IMR-90 (cell line): ENCODE results near the gene PTS. TPM values are rescaled to one million over a fixed set of nuclear protein-coding genes. Genes with fewer than 3 reads are reported as not detected.

Experiments
- ATAC-seq: fragments of 200-7000 bp; cut with Tn5 transposase; 2 replicates; pipeline ENCODE4 v1.9.1; 2020; ENCODE audit warnings: low read depth, mild to moderate bottlenecking, moderate library complexity
- BruUV-seq: library from RNA; stranded (reverse); fragments of 400-500 nt; replicated peaks from 2 replicates; lab custom pipeline; 2021; lab: Mats Ljungman, UMichigan
- CTCF ChIA-PET: fragments of 300-600 bp; formaldehyde crosslinking; extraction: SDS; loops from one replicate; lab custom pipeline; 2021; ENCODE audit warnings: antibody characterized with exemption; lab: Yijun Ruan, JAX
- POLR2A ChIA-PET: fragments of 300-600 bp; sonication (Branson Sonifier 250); formaldehyde crosslinking; loops from one replicate; lab custom pipeline; 2022; ENCODE audit warnings: antibody characterized with exemption; ENCODE audit not compliant: unreplicated experiment; lab: Charles Lee
- DNase-seq: peaks from one replicate; pipeline ENCODE4 v3.0.0; 2013
- H2AFZ ChIP-seq: replicated peaks from 2 replicates; pipeline ENCODE3; 2013; ENCODE audit warnings: low read length, mild to moderate bottlenecking; ENCODE audit not compliant: poor library complexity
- H2AK5ac ChIP-seq: 2 replicates; pipeline ENCODE4 v1.6.1; 2013; ENCODE audit warnings: low read depth, low read length, inconsistent platforms
- H2AK9ac ChIP-seq: replicated peaks from 2 replicates; pipeline ENCODE3; 2013; ENCODE audit warnings: mild to moderate bottlenecking, low read depth, low read length, moderate library complexity; ENCODE audit not compliant: poor library complexity
- H2BK120ac ChIP-seq: 2 replicates; pipeline ENCODE4 v1.6.1; 2013; ENCODE audit warnings: low read depth, low read length, inconsistent platforms
- H2BK15ac ChIP-seq: 3 replicates; pipeline ENCODE4 v1.6.1; 2013; ENCODE audit warnings: low read depth, low read length, inconsistent platforms
- H2BK20ac ChIP-seq: 2 replicates; pipeline ENCODE4 v1.6.1; 2013; ENCODE audit warnings: low read depth, mild to moderate bottlenecking, inconsistent platforms, low read length, moderate library complexity
- H2BK5ac ChIP-seq: 2 replicates; pipeline ENCODE4 v1.6.1; 2013; ENCODE audit warnings: mild to moderate bottlenecking, low read depth, low read length, inconsistent platforms; ENCODE audit not compliant: poor library complexity, severe bottlenecking
- H3K14ac ChIP-seq: replicated peaks from 2 replicates; pipeline ENCODE4 v1.6.1; 2013; ENCODE audit warnings: low read depth, low read length, inconsistent platforms
- H3K18ac ChIP-seq: 2 replicates; pipeline ENCODE4 v1.6.1; 2013; ENCODE audit warnings: low read depth, low read length, control low read depth
- H3K23ac ChIP-seq: 2 replicates; pipeline ENCODE4 v1.6.1; 2013; ENCODE audit warnings: low read depth, low read length, inconsistent platforms
- H3K27ac ChIP-seq: 2 replicates; pipeline ENCODE4 v1.5.1; 2013; ENCODE audit warnings: mild to moderate bottlenecking, control low read depth, low read length; ENCODE audit not compliant: insufficient read depth
- H3K27me3 ChIP-seq: 2 replicates; pipeline ENCODE4 v1.6.1; 2013; ENCODE audit warnings: low read length; ENCODE audit not compliant: control insufficient read depth, insufficient read depth
- H3K36me3 ChIP-seq: 2 replicates; pipeline ENCODE4 v1.6.1; 2013; ENCODE audit warnings: low read length, mixed read lengths; ENCODE audit not compliant: control insufficient read depth, insufficient read depth
- H3K4ac ChIP-seq: 2 replicates; pipeline ENCODE4 v1.6.1; 2013; ENCODE audit warnings: low read depth, low read length, inconsistent platforms
- H3K4me1 ChIP-seq: 2 replicates; pipeline ENCODE4 v1.6.1; 2013; ENCODE audit warnings: low read length, mixed read lengths; ENCODE audit not compliant: control insufficient read depth, insufficient read depth
- H3K4me2 ChIP-seq: 2 replicates; pipeline ENCODE4 v1.6.1; 2013; ENCODE audit warnings: low read depth, mild to moderate bottlenecking, control low read depth, low read length, moderate library complexity
- H3K4me3 ChIP-seq: 2 replicates; pipeline ENCODE4 v1.5.1; 2013; ENCODE audit warnings: low read depth, mild to moderate bottlenecking, control low read depth, low read length, moderate library complexity; ENCODE audit not compliant: insufficient read depth
- H3K56ac ChIP-seq: 2 replicates; pipeline ENCODE4 v1.6.1; 2013; ENCODE audit warnings: low read length, inconsistent platforms; ENCODE audit not compliant: insufficient read depth; ENCODE audit errors: extremely low read depth
- H3K79me1 ChIP-seq, 2 experiments: 2 replicates each; pipeline ENCODE4 v1.6.1; 2013; ENCODE audit warnings: low read length in 2 of 2, inconsistent platforms in 1 of 2, low read depth in 1 of 2
- H3K9ac ChIP-seq: 2 replicates; pipeline ENCODE4 v1.6.1; 2013; ENCODE audit warnings: low read depth, low read length, control low read depth
- H3K9me1 ChIP-seq: 2 replicates; pipeline ENCODE4 v1.6.1; 2013; ENCODE audit warnings: low read length, inconsistent platforms; ENCODE audit not compliant: insufficient read depth
- H3K9me3 ChIP-seq: 2 replicates; pipeline ENCODE4 v1.6.1; 2013; ENCODE audit warnings: low read length; ENCODE audit not compliant: control insufficient read depth, insufficient read depth
- H4K20me1 ChIP-seq: 2 replicates; pipeline ENCODE4 v1.6.1; 2013; ENCODE audit warnings: low read length, inconsistent platforms; ENCODE audit not compliant: insufficient read depth
- H4K5ac ChIP-seq: 2 replicates; pipeline ENCODE4 v1.6.1; 2013; ENCODE audit warnings: mild to moderate bottlenecking, low read depth, low read length, control low read depth
- H4K8ac ChIP-seq, 2 experiments: 2 replicates each; pipeline ENCODE4 v1.6.1; 2013; ENCODE audit warnings: low read depth in 2 of 2, low read length in 2 of 2, control low read depth in 1 of 2, inconsistent platforms in 1 of 2
- H4K91ac ChIP-seq: 2 replicates; pipeline ENCODE4 v1.6.1; 2013; ENCODE audit warnings: low read depth, low read length, inconsistent platforms; ENCODE audit not compliant: insufficient read depth
- BHLHE40 ChIP-seq: fragments of 150-350 bp; IDR thresholded peaks from 2 replicates; pipeline ENCODE4 v1.6.1; 2016; ENCODE audit warnings: mild to moderate bottlenecking, low read depth, low read length
- CEBPB ChIP-seq: IDR thresholded peaks from 2 replicates; pipeline ENCODE4 v1.6.1; 2012; ENCODE audit warnings: low read depth, low read length, improper control_type of control experiment
- CHD1 ChIP-seq: IDR thresholded peaks from 2 replicates; pipeline ENCODE4 v1.6.1; 2012; ENCODE audit warnings: low read depth, low read length, improper control_type of control experiment
- ELK1 ChIP-seq: fragments of 150-350 bp; IDR thresholded peaks from 2 replicates; pipeline ENCODE4 v1.6.1; 2016; ENCODE audit warnings: low read depth, mild to moderate bottlenecking, low read length, moderate library complexity, borderline replicate concordance
- MAFK ChIP-seq: IDR thresholded peaks from 2 replicates; pipeline ENCODE4 v1.6.1; 2012; ENCODE audit warnings: low read depth, low read length, improper control_type of control experiment
- RFX5 ChIP-seq: IDR thresholded peaks from 2 replicates; pipeline ENCODE4 v1.8.0; 2012; ENCODE audit warnings: low read depth, mild to moderate bottlenecking, low read length, moderate library complexity
- SMC3 ChIP-seq: fragments of 150-350 bp; IDR thresholded peaks from 2 replicates; pipeline ENCODE4 v1.6.1; 2016; ENCODE audit warnings: low read depth, mild to moderate bottlenecking, antibody characterized with exemption, low read length, moderate library complexity
- USF2 ChIP-seq: fragments of 150-350 bp; IDR thresholded peaks from 2 replicates; pipeline ENCODE4 v1.6.1; 2017; ENCODE audit warnings: mild to moderate bottlenecking, antibody characterized with exemption, low read length, low read depth
- WGBS, 2 experiments: methylation state at CpG; one replicate each; pipeline versions ENCODE4 v1.1.5 to v1.1.7; 2013; ENCODE audit warnings: missing lambda C conversion rate in 2 of 2; ENCODE audit not compliant: insufficient read length in 1 of 2; ENCODE audit errors: extremely low coverage in 2 of 2; 5-methylcytosine and 5-hydroxymethylcytosine counted together
- dilution Hi-C: fragments of 300-500 bp; cut with HindIII; formaldehyde crosslinking; loops from one replicate; pipeline ENCODE4 v1.14.3; 2018; ENCODE audit warnings: low sequenced_read_pairs; ENCODE audit not compliant: unreplicated experiment
- in situ Hi-C: fragments of 300-500 bp; cut with MboI; formaldehyde crosslinking; loops from 3 replicates; pipeline ENCODE4 v1.14.3; 2019; ENCODE audit warnings: low sequenced_read_pairs, inconsistent platforms, mixed read lengths
- intact Hi-C: fragments of 100-400 bp; cut with micrococcal nuclease; formaldehyde crosslinking; loops from 2 replicates; pipeline ENCODE4 v1.10.0; 2022
- polyA plus RNA-seq, 3 experiments: library from polyadenylated mRNA; depleted of rRNA; stranded (reverse); fragments of >200 nt; gene quantifications; 2 replicates each; pipeline ENCODE4 v1.2.3, GENCODE V29; 2012; ENCODE audit warnings: low replicate concordance in 1 of 3
- total RNA-seq: library from RNA; depleted of rRNA; stranded (reverse); fragments of >200 nt; gene quantifications from 2 replicates; pipeline ENCODE4 v1.2.3, GENCODE V29; 2012

The PTS gene
- total and polyA plus RNA-seq, 2 of the 4 experiments (the other 2 are of a cell fraction): 21.0 to 51.8 TPM

GRCh38 chr11:112266410-112266778 lies 40.2 kb downstream of the PTS start (continued):
- TF ChIP-seq ELK1 (no peak), SMC3 (no peak), BHLHE40 (no peak), MAFK (no peak)

- H2BK20ac ChIP-seq: peak overlapping the region; percentile 64; the same call in 1 of the 2 replicates
- H3K9ac ChIP-seq: no peak overlapping the region
- no peak overlapping the region for H3K4me2 ChIP-seq
- dilution Hi-C loops: no loop called here
- no TSS peak for BruUV-seq
- H3K18ac ChIP-seq: no peak overlapping the region
- H3K4me3 ChIP-seq: no peak overlapping the region
- no peak overlapping the region for H2BK15ac ChIP-seq
- H3K9me1 ChIP-seq: 0 out of 2 replicates have a peak, but pooled peaks cover 6% of the 10 kb centered on the region
- no peaks in the 10 kb centered on the region for H3K36me3 ChIP-seq
- no peak for TF ChIP-seq RFX5
- no peak for TF ChIP-seq USF2
- peak; percentile 50; the same call in 1 of the 2 replicates for TF ChIP-seq CEBPB
- no peak for TF ChIP-seq SMC3
- no peak for TF ChIP-seq CHD1
- TF ChIP-seq ELK1: no peak
- peak overlapping the region; percentile 63 for H2BK120ac ChIP-seq
- H4K20me1 ChIP-seq: no peaks in the 10 kb centered on the region
- no peak for DNase-seq
- H3K27ac ChIP-seq: no peak overlapping the region
- peaks cover 12% of the 10 kb centered on the region for H3K4me1 ChIP-seq
- POLR2A ChIA-PET: no interaction called here
- intact Hi-C loops: loop anchor here (2.0 kb wide), 1 partner anchor 40 kb away; the partner anchor contains the start of gene PTS
- H3K27me3 ChIP-seq: no peaks in the 10 kb centered on the region
- peak overlapping the region; percentile 54; the same call in 1 of the 2 replicates for H4K91ac ChIP-seq
- no peak overlapping the region for H2AK5ac ChIP-seq
- no peak overlapping the region for H3K14ac ChIP-seq
- no peak overlapping the region for H2BK5ac ChIP-seq
- H3K4ac ChIP-seq: no peak overlapping the region
- no peak overlapping the region for H2AK9ac ChIP-seq
- H2AFZ ChIP-seq: no peak overlapping the region
- H3K9me3 ChIP-seq: no peaks in the 10 kb centered on the region
- in situ Hi-C loops: no loop called here
- H3K79me1 ChIP-seq: no peaks in the 10 kb centered on the region
- ATAC-seq: peak; percentile 22
- no peak overlapping the region; the same call in 1 of the 2 replicates for H4K5ac ChIP-seq
- H3K56ac ChIP-seq: no peak overlapping the region
- peak overlapping the region in 1 of 2 experiments; percentile 71; a peak in 1 of 4 replicates for H4K8ac ChIP-seq
- CTCF ChIA-PET: no interaction called here
- no peak overlapping the region for H3K23ac ChIP-seq
- 10% methylated on average over 3 of the region's 5 CpGs; no CpG with 5 or more reads in 1 of the 2 experiments for whole genome bisulfite sequencing, 2 experiments
These were observed 41.0 kb downstream of the PTS start for GRCh38 chr11:112267188-112267591.
